ENCODE results near the gene LPA. TPM values are rescaled to one million over a fixed set of nuclear protein-coding genes. Genes with fewer than 3 reads are reported as not detected.

LPA gene
- total and polyA plus RNA-seq, 2 of the 8 experiments (the other 6 are each of a cell fraction or from before 2014, with no cell fraction given), result 0.39 TPM; not detected in 1

DNA sequence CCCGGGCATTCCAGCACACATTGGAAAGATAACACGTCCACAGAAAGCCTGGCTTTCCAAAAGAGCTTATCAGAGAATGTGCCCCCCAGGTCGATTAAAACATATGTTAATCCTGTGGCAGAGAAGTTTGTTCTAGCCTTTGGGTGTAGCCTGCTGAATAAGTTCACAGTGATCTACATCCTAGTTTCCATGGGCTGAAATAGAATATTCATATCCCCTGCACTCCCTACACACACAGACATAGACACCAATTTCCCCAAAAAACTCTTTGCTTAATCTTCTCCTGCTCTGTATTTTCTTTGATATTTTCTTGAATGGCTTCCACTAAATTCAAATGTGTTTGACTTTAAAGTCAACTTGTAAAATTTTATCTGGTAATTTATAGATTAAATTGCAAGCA lies 1.6 kb downstream of the LPA start:
- Histone ChIP-seq H4K5ac (ENCODE audit: insufficient read length, low read depth, low read length) (no peak overlapping the region), H2AFZ (ENCODE audit: low read length) (no peak overlapping the region)
- WGBS, 2 experiments (ENCODE audit: extremely low coverage in 1 of 2, insufficient coverage in 1 of 2, insufficient read length in 1 of 2, insufficient replicate concordance in 2 of 2, low coverage in 1 of 2, low lambda C conversion rate in 2 of 2, missing lambda C conversion rate in 1 of 2), result 73% methylated on average over 3 of the region's 3 CpGs; no CpG with 5 or more reads in 1 of the 2 experiments

More for the DNA sequence above, 1.6 kb downstream of the LPA start:
- Histone ChIP-seq H2AK5ac (ENCODE audit: low read depth, low read length) (no peak overlapping the region), H2BK12ac (ENCODE audit: low read depth, low read length) (no peak overlapping the region), H3K27ac (ENCODE audit: low read depth, low read length) (no peak overlapping the region), H3K27me3 (replicated peaks in 1 of 4; ENCODE audit: control insufficient read depth in 3 of 4, extremely low read depth in 1 of 4, insufficient read depth in 3 of 4, low read length in 3 of 4) (no peaks in the 10 kb centered on the region; a peak in 1 of 7 replicates), H3K4ac (replicated peaks; ENCODE audit: insufficient read length, low read depth, low read length) (no peak overlapping the region), H3K23me2 (ENCODE audit: low read depth, low read length) (no peaks in the 10 kb centered on the region), H3K4me3 (ENCODE audit: extremely low read depth in 1 of 4, insufficient read depth in 2 of 4, low read depth in 3 of 4, low read length in 4 of 4) (no peak overlapping the region), H2BK15ac (ENCODE audit: low read length) (no peak overlapping the region), H4K8ac (ENCODE audit: extremely low read depth, insufficient read depth, low read length) (no peak overlapping the region), H3K56ac (replicated peaks; ENCODE audit: insufficient read length, low read depth, low read length) (no peak overlapping the region), H3K79me1 (ENCODE audit: low read depth, low read length) (no peaks in the 10 kb centered on the region), H2BK120ac (replicated peaks; ENCODE audit: low read depth, low read length) (no peak overlapping the region), H3K14ac (ENCODE audit: insufficient read length) (no peak overlapping the region), H3K4me1 (replicated peaks in 1 of 4; ENCODE audit: control insufficient read depth in 3 of 4, insufficient read depth in 4 of 4, low read length in 3 of 4) (no peaks in the 10 kb centered on the region), H4K20me1 (replicated peaks in 1 of 2; ENCODE audit: control insufficient read depth in 1 of 2, insufficient read depth in 2 of 2, low read length in 2 of 2) (no peaks in the 10 kb centered on the region), H3K4me2 (ENCODE audit: insufficient read depth in 1 of 2, low read depth in 2 of 2, low read length in 2 of 2) (no peak overlapping the region), H4K91ac (replicated peaks; ENCODE audit: insufficient read length, low read length) (no peak overlapping the region), H3K9ac (replicated peaks in 1 of 4; ENCODE audit: extremely low read depth in 1 of 4, low read depth in 3 of 4, low read length in 3 of 4) (no peak overlapping the region), H3K23ac (ENCODE audit: insufficient read length) (no peak overlapping the region), H2BK5ac (ENCODE audit: low read depth, low read length) (no peak overlapping the region), H3K18ac (ENCODE audit: extremely low read depth, low read length) (no peak overlapping the region), H2BK20ac (ENCODE audit: low read length) (no peak overlapping the region), H3K36me3 (ENCODE audit: control insufficient read depth in 2 of 4, insufficient read depth in 4 of 4, low read length in 3 of 4) (no peaks in the 10 kb centered on the region), H3K79me2 (ENCODE audit: control insufficient read depth in 1 of 2, insufficient read depth in 2 of 2, low read length in 2 of 2) (no peaks in the 10 kb centered on the region), H3K9me3 (ENCODE audit: insufficient read depth in 2 of 2, low read depth in 1 of 2, low read length in 1 of 2) (peaks cover 18 to 22% of the 10 kb centered on the region in 2 experiments)
- CTCF ChIA-PET (ENCODE audit: partially characterized antibody), result no interaction called here
- FAIRE-seq (no peak), DNase-seq (ENCODE audit: low read depth in 1 of 2, low spot score in 2 of 2) (no peak)
- no peak for TF ChIP-seq TCF12 (IDR thresholded peaks at IDR 0.05; ENCODE audit: low read depth, low read length)
- no peak for TF ChIP-seq NANOG (IDR thresholded peaks at IDR 0.05; ENCODE audit: insufficient read depth, low read depth, low read length, poor library complexity, severe bottlenecking)
- TF ChIP-seq EP300 (IDR thresholded peaks at IDR 0.05; ENCODE audit: borderline replicate concordance in 1 of 2, low read depth in 2 of 2, low read length in 2 of 2), result no peak
- TF ChIP-seq CHD2 (IDR thresholded peaks at IDR 0.05; ENCODE audit: low read length), result no peak
- TF ChIP-seq POU5F1 (IDR thresholded peaks at IDR 0.05; ENCODE audit: low read depth, low read length), result no peak
- TF ChIP-seq JUND (IDR thresholded peaks at IDR 0.05; ENCODE audit: low read length), result no peak
- TF ChIP-seq HDAC2 (IDR thresholded peaks at IDR 0.05; ENCODE audit: borderline replicate concordance in 1 of 2, low read depth in 2 of 2, low read length in 2 of 2), result no peak
- TF ChIP-seq RXRA (IDR thresholded peaks at IDR 0.05; ENCODE audit: insufficient read depth, low read depth, low read length), result no peak
- no peak for TF ChIP-seq SIRT6 (IDR thresholded peaks at IDR 0.05; ENCODE audit: low read length)
- POLR2A ChIA-PET (ENCODE audit: partially characterized antibody), result no interaction called here
